GM21423 (cell line): Measurements from ENCODE around the gene C16orf90.
"Not testable (repeated sequence)": the region's sequence is repeated elsewhere in the genome, so short reads cannot be mapped to it uniquely, and the experiment has no call there.

ENCODE experiments used
- ATAC-seq: cut with Tn5 transposase; IDR thresholded peaks from one replicate; pipeline ENCODE4 v1.9.1; 2021; ENCODE audit warnings: mild to moderate bottlenecking, moderate library complexity; ENCODE audit not compliant: unreplicated experiment

Gene C16orf90

GRCh38 chr16:3485097-3485745, 10.1 kb downstream of the C16orf90 start:
- no peak for ATAC-seq

- ATAC-seq: no peak
These were observed 10.8 kb downstream of the C16orf90 start for GRCh38 chr16:3484318-3485096.

- ATAC-seq: no peak
These were observed 12.5 kb downstream of the C16orf90 start for GRCh38 chr16:3482659-3483241.

GRCh38 chr16:3481696-3482658, 13.3 kb downstream of the C16orf90 start:
- no peak for ATAC-seq

- ATAC-seq: no peak
These were observed 14.2 kb downstream of the C16orf90 start for GRCh38 chr16:3480901-3481695.

GRCh38 chr16:3479654-3480216, 15.6 kb downstream of the C16orf90 start:
- ATAC-seq: no peak

GRCh38 chr16:3478242-3478925, 16.9 kb downstream of the C16orf90 start:
- ATAC-seq: no peak

GRCh38 chr16:3476409-3476808, 18.9 kb downstream of the C16orf90 start:
- no peak for ATAC-seq

GRCh38 chr16:3475604-3476375, 19.5 kb downstream of the C16orf90 start:
- ATAC-seq: no peak

GRCh38 chr16:3474870-3475269, 20.4 kb downstream of the C16orf90 start:
- not testable (repeated sequence) for ATAC-seq

- no peak for ATAC-seq
These were observed 21.0 kb downstream of the C16orf90 start for GRCh38 chr16:3474136-3474779.

- not testable (repeated sequence) for ATAC-seq
These were observed 21.7 kb downstream of the C16orf90 start for GRCh38 chr16:3473596-3473943.

GRCh38 chr16:3472878-3473595, 22.3 kb downstream of the C16orf90 start:
- no peak for ATAC-seq

- no peak for ATAC-seq
These were observed 23.6 kb downstream of the C16orf90 start for GRCh38 chr16:3471518-3472176.

- no peak for ATAC-seq
These were observed 24.6 kb downstream of the C16orf90 start for GRCh38 chr16:3470723-3471122.

GRCh38 chr16:3469736-3470135, 25.6 kb downstream of the C16orf90 start:
- ATAC-seq: no peak

GRCh38 chr16:3468501-3468900, 26.8 kb downstream of the C16orf90 start:
- ATAC-seq: no peak
